SU-DHL-6 (cell line): Measurements from ENCODE around the gene KCNB1.

ENCODE experiments used
- CTCF ChIP-seq: fragments of 200-600 bp; sonication (generic); IDR thresholded peaks from one replicate; pipeline ENCODE4 v1.5.1; 2017; ENCODE audit warnings: antibody characterized with exemption, mild to moderate bottlenecking, low read length, moderate library complexity; ENCODE audit not compliant: insufficient read depth, poor library complexity, severe bottlenecking
- EZH2phosphoT487 ChIP-seq: fragments of 200-600 bp; sonication (generic), shearing (Covaris generic); conservative IDR thresholded peaks from 2 replicates; pipeline ENCODE4 v1.6.1; 2018; ENCODE audit warnings: mild to moderate bottlenecking, antibody characterized with exemption, low read length, moderate library complexity, mixed read lengths

- TF ChIP-seq CTCF = no peak
- no peak for TF ChIP-seq EZH2phosphoT487
These were observed 137.5 kb downstream of the KCNB1 start for GRCh38 chr20:49344975-49345374.
